ENCODE measurements around the gene ZGLP1.

ZGLP1 gene

DNA sequence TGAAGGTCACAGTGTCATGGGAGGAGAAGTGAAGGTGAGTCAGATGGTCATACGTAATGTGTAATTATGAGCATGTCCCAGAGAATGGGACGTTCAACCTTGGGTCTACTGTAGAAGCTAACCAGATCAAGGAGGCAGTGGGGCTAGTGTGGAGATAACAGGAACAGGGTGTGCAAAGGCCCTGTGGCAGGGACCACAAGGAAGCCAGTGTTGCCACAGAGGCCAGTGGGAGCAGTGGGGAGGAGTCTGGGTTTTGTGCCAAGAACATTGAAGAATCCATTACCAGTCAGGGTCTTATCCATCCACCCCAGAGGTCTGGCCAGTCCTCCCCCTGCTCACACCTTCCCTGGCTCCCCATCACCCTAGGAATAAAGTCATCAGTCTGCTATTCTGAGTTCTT is 54.3 kb downstream of the ZGLP1 start:
- Histone ChIP-seq H3K36me3 (ENCODE audit: control insufficient read depth, insufficient read depth, low read length) (peaks cover 51% of the 10 kb centered on the region), H3K9ac (ENCODE audit: low read depth, low read length) (no peak overlapping the region), H3K9me3 (ENCODE audit: control insufficient read depth, insufficient read depth, low read length) (no peaks in the 10 kb centered on the region), H3K4me3 (ENCODE audit: low read depth, low read length) (no peak overlapping the region), H3K27me3 (ENCODE audit: control insufficient read depth, insufficient read depth, low read length) (no peaks in the 10 kb centered on the region), H3K27ac (ENCODE audit: low read depth, low read length) (no peak overlapping the region), H3K4me1 (ENCODE audit: control insufficient read depth, insufficient read depth, low read length) (no peaks in the 10 kb centered on the region)

Data from HUES48 (cell line).